Mammary epithelial cell (primary cell): ENCODE measurements around the gene WDR5B.

Experiments used
- EZH2 ChIP-seq: IDR thresholded peaks from 2 replicates; pipeline ENCODE4 v1.6.1; 2012; ENCODE audit warnings: low read length, inconsistent platforms, borderline replicate concordance
- TF ChIP-seq, protein P1 (sequence below), 2 donors: IDR thresholded peaks in 1 of 2; conservative IDR thresholded peaks in 1 of 2; 2 replicates each; pipeline ENCODE4 v1.5.1; 2011 to 2012; ENCODE audit warnings: inconsistent platforms in 2 of 2, low read length in 2 of 2, mild to moderate bottlenecking in 2 of 2, control low read depth in 1 of 2, low read depth in 1 of 2; ENCODE audit not compliant: insufficient read depth in 1 of 2; ENCODE audit errors: extremely low read depth in 1 of 2

DNA sequence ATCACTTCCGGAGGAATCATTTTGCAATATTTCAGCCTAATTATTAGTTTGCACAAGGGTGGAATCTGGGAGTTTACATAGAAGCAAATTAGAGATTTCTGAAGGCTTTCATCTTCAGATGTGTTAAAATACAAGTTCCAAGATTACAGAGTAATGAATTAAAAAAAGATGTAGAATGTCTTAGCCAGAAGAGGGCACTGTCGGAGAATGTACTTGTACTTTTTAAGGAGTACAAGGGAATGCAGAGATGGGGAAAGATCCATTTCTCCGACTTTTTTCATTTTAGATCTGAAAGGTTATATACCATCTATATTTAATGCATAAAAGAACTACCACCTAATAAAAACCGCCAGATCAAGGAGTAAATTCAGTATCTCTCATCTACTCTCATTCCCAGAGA is 43.1 kb upstream of the WDR5B start:
- TF ChIP-seq, protein P1, sequence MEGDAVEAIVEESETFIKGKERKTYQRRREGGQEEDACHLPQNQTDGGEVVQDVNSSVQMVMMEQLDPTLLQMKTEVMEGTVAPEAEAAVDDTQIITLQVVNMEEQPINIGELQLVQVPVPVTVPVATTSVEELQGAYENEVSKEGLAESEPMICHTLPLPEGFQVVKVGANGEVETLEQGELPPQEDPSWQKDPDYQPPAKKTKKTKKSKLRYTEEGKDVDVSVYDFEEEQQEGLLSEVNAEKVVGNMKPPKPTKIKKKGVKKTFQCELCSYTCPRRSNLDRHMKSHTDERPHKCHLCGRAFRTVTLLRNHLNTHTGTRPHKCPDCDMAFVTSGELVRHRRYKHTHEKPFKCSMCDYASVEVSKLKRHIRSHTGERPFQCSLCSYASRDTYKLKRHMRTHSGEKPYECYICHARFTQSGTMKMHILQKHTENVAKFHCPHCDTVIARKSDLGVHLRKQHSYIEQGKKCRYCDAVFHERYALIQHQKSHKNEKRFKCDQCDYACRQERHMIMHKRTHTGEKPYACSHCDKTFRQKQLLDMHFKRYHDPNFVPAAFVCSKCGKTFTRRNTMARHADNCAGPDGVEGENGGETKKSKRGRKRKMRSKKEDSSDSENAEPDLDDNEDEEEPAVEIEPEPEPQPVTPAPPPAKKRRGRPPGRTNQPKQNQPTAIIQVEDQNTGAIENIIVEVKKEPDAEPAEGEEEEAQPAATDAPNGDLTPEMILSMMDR (conservative IDR thresholded peaks at IDR 0.05 in 1 of 2, IDR thresholded peaks at IDR 0.05 in 1 of 2; ENCODE audit: extremely low read depth in 1 of 2, insufficient read depth in 1 of 2, low read depth in 1 of 2, low read length in 2 of 2): peak; percentile 36 to 42
- TF ChIP-seq EZH2: no peak
